Stimulated activated naive CD8-positive, alpha-beta T cell treated with anti-CD3 and anti-CD28 coated beads, Interleukin-15, Interleukin-2, amounts not matched to agents 100 ng/mL and 50 ng/mL, for 24 hours (primary cell): ENCODE data around the gene TCP1.
"Not testable (repeated sequence)": the region's sequence is repeated elsewhere in the genome, so short reads cannot be mapped to it uniquely, and the experiment has no call there.

Experiments
- H3K27ac Mint-ChIP-seq: one replicate; pipeline ENCODE4 v1.8.0; 2021; ENCODE audit warnings: mild to moderate bottlenecking, mixed read lengths
- H3K27me3 Mint-ChIP-seq: one replicate; pipeline ENCODE4 v1.8.0; 2021; ENCODE audit warnings: mixed read lengths
- H3K36me3 Mint-ChIP-seq: one replicate; pipeline ENCODE4 v1.8.0; 2021; ENCODE audit warnings: low read depth, mixed read lengths
- H3K4me1 Mint-ChIP-seq: one replicate; pipeline ENCODE4 v1.8.0; 2021; ENCODE audit warnings: low read depth, mixed read lengths
- H3K4me3 Mint-ChIP-seq: one replicate; pipeline ENCODE4 v1.8.0; 2021; ENCODE audit warnings: mild to moderate bottlenecking, mixed read lengths
- H3K9me3 Mint-ChIP-seq: one replicate; pipeline ENCODE4 v1.8.0; 2021; ENCODE audit warnings: mixed read lengths

TCP1 gene

GRCh38 chr6:159762681-159763293, 26.6 kb downstream of the TCP1 start:
- no peaks in the 10 kb centered on the region for H3K27me3 Mint-ChIP-seq
- H3K36me3 Mint-ChIP-seq = peaks cover 42% of the 10 kb centered on the region
- H3K9me3 Mint-ChIP-seq = no peaks in the 10 kb centered on the region
- peaks cover 37% of the 10 kb centered on the region for H3K4me1 Mint-ChIP-seq
- peak overlapping the region; percentile 92 for H3K4me3 Mint-ChIP-seq
- peak overlapping the region; percentile 74 for H3K27ac Mint-ChIP-seq

- H3K9me3 Mint-ChIP-seq = no peaks in the 10 kb centered on the region
These were observed 27.3 kb downstream of the TCP1 start, which contains the start of gene ACAT2 for GRCh38 chr6:159761873-159762680. Gene ACAT2, plus strand, starts transcription at chr6:159762045. Its CDS starts 43 bp downstream, at chr6:159762088.

GRCh38 chr6:159761129-159761872, 28.1 kb downstream of the TCP1 start:
- H3K27ac Mint-ChIP-seq = peak overlapping the region; percentile 91
- no peaks in the 10 kb centered on the region for H3K9me3 Mint-ChIP-seq
- peaks cover 42% of the 10 kb centered on the region for H3K36me3 Mint-ChIP-seq
- H3K4me1 Mint-ChIP-seq = peaks cover 29% of the 10 kb centered on the region
- H3K27me3 Mint-ChIP-seq = no peaks in the 10 kb centered on the region
- H3K4me3 Mint-ChIP-seq = peak overlapping the region; percentile 92

More at GRCh38 chr6:159761873-159762680, 27.3 kb downstream of the TCP1 start, which contains the start of gene ACAT2:
- Mint-ChIP-seq H3K27ac (peak within 1 kb of the TSS; percentile 91), H3K4me3 (peak within 1 kb of the TSS; percentile 92), H3K4me1 (peaks cover 37% of the 10 kb centered on the region), H3K27me3 (no peaks in the 10 kb centered on the region), H3K36me3 (peaks cover 43% of the 10 kb centered on the region)

GRCh38 chr6:159760602-159761057, 28.8 kb downstream of the TCP1 start:
- Mint-ChIP-seq H3K4me3 (peak overlapping the region; percentile 92), H3K27me3 (no peaks in the 10 kb centered on the region), H3K36me3 (peaks cover 46% of the 10 kb centered on the region), H3K9me3 (no peaks in the 10 kb centered on the region), H3K4me1 (peaks cover 29% of the 10 kb centered on the region), H3K27ac (peak overlapping the region; percentile 91)

GRCh38 chr6:159759645-159760044, 29.8 kb downstream of the TCP1 start:
- H3K9me3 Mint-ChIP-seq = no peaks in the 10 kb centered on the region
- H3K4me1 Mint-ChIP-seq = peaks cover 33% of the 10 kb centered on the region
- H3K27me3 Mint-ChIP-seq = no peaks in the 10 kb centered on the region
- peaks cover 50% of the 10 kb centered on the region for H3K36me3 Mint-ChIP-seq
- peak overlapping the region; percentile 1 for H3K4me3 Mint-ChIP-seq
- peak overlapping the region; percentile 22 for H3K27ac Mint-ChIP-seq

GRCh38 chr6:159758031-159759001, 31.1 kb downstream of the TCP1 start:
- H3K27me3 Mint-ChIP-seq = no peaks in the 10 kb centered on the region
- peaks cover 62% of the 10 kb centered on the region for H3K36me3 Mint-ChIP-seq
- H3K4me1 Mint-ChIP-seq = peaks cover 33% of the 10 kb centered on the region
- no peaks in the 10 kb centered on the region for H3K9me3 Mint-ChIP-seq
- H3K27ac Mint-ChIP-seq = peak overlapping the region; percentile 8
- H3K4me3 Mint-ChIP-seq = no peak overlapping the region

GRCh38 chr6:159756508-159756907, 32.9 kb downstream of the TCP1 start:
- Mint-ChIP-seq H3K9me3 (no peaks in the 10 kb centered on the region), H3K4me1 (peaks cover 26% of the 10 kb centered on the region), H3K27me3 (no peaks in the 10 kb centered on the region), H3K4me3 (no peak overlapping the region), H3K36me3 (peaks cover 76% of the 10 kb centered on the region), H3K27ac (no peak overlapping the region)

- H3K27me3 Mint-ChIP-seq = no peaks in the 10 kb centered on the region
- H3K9me3 Mint-ChIP-seq = no peaks in the 10 kb centered on the region
- peaks cover 87% of the 10 kb centered on the region for H3K36me3 Mint-ChIP-seq
- H3K4me1 Mint-ChIP-seq = peaks cover 15% of the 10 kb centered on the region
- no peak overlapping the region for H3K4me3 Mint-ChIP-seq
- peak overlapping the region; percentile 73 for H3K27ac Mint-ChIP-seq
These were observed 34.2 kb downstream of the TCP1 start for GRCh38 chr6:159754959-159755914.

GRCh38 chr6:159754401-159754800, 35.0 kb downstream of the TCP1 start:
- Mint-ChIP-seq H3K4me1 (peaks cover 9% of the 10 kb centered on the region), H3K36me3 (peaks cover 91% of the 10 kb centered on the region), H3K27me3 (no peaks in the 10 kb centered on the region), H3K9me3 (no peaks in the 10 kb centered on the region), H3K27ac (peak overlapping the region; percentile 47), H3K4me3 (no peak overlapping the region)

GRCh38 chr6:159753081-159753872, 36.1 kb downstream of the TCP1 start:
- Mint-ChIP-seq H3K4me3 (no peak overlapping the region), H3K9me3 (no peaks in the 10 kb centered on the region), H3K27me3 (no peaks in the 10 kb centered on the region), H3K4me1 (peaks cover 9% of the 10 kb centered on the region), H3K36me3 (peaks cover 96% of the 10 kb centered on the region), H3K27ac (peak overlapping the region; percentile 2)

GRCh38 chr6:159751448-159751847, 38.0 kb downstream of the TCP1 start:
- Mint-ChIP-seq H3K27ac (no peak overlapping the region), H3K27me3 (no peaks in the 10 kb centered on the region), H3K9me3 (no peaks in the 10 kb centered on the region), H3K4me3 (no peak overlapping the region), H3K4me1 (peaks cover 4% of the 10 kb centered on the region), H3K36me3 (peaks cover 94% of the 10 kb centered on the region)

- peaks cover 94% of the 10 kb centered on the region for H3K36me3 Mint-ChIP-seq
- H3K4me3 Mint-ChIP-seq, H3K9me3 Mint-ChIP-seq, H3K27me3 Mint-ChIP-seq, H3K27ac Mint-ChIP-seq, H3K4me1 Mint-ChIP-seq: not testable (repeated sequence)
These were observed 41.3 kb downstream of the TCP1 start for GRCh38 chr6:159748127-159748526.
